HEK293 (cell line): ENCODE results near the gene MAP3K20.

Experiments
- CTCF ChIA-PET: fragments of 350-600 bp; formaldehyde crosslinking; extraction: SDS; loops from one replicate; lab custom pipeline; 2021; ENCODE audit warnings: antibody characterized with exemption; lab: Yijun Ruan, JAX
- POLR2A ChIA-PET: fragments of 300-600 bp; formaldehyde crosslinking; extraction: SDS; loops from one replicate; lab custom pipeline; 2020; ENCODE audit warnings: antibody characterized with exemption, inconsistent platforms; lab: Yijun Ruan, JAX
- H3K27ac ChIP-seq: fragments of 200-500 bp; sonication (Bioruptor generic); 2 replicates; pipeline ENCODE4 v1.5.1; 2014; ENCODE audit warnings: low read depth, low read length, control low read depth, inconsistent platforms; ENCODE audit errors: extremely low read depth
- H3K36me3 ChIP-seq, 2 experiments: fragments of 200-500 bp in 1 of 2; sonication (Bioruptor generic) in 1 of 2; 1 replicate in 1 of 2; 2 replicates in 1 of 2; pipeline ENCODE4 v1.5.1; 2014 to 2017; ENCODE audit warnings: inconsistent platforms in 2 of 2, low read length in 2 of 2; ENCODE audit not compliant: control insufficient read depth in 2 of 2, insufficient read depth in 1 of 2
- H3K4me1 ChIP-seq: fragments of 200-500 bp; sonication (Bioruptor generic); 2 replicates; pipeline ENCODE4 v1.5.1; 2014; ENCODE audit warnings: mild to moderate bottlenecking, low read length, inconsistent platforms; ENCODE audit not compliant: control insufficient read depth, insufficient read depth
- H3K4me3 ChIP-seq: 2 replicates; pipeline ENCODE4 v1.5.1; 2011; ENCODE audit warnings: low read depth, mild to moderate bottlenecking, control low read depth, low read length, moderate library complexity
- H3K9me3 ChIP-seq: fragments of 200-500 bp; sonication (Bioruptor generic); 2 replicates; pipeline ENCODE4 v1.5.1; 2014; ENCODE audit warnings: low read depth, low read length, inconsistent platforms; ENCODE audit not compliant: control insufficient read depth, insufficient read depth
- BCL11A ChIP-seq: fragments of 450-650 bp; formaldehyde crosslinking; IDR thresholded peaks from 2 replicates; pipeline ENCODE4 v1.5.1; 2016; ENCODE audit warnings: low read depth, missing biosample characterization, missing genetic modification characterization
- GFI1B ChIP-seq: fragments of 450-650 bp; formaldehyde crosslinking; IDR thresholded peaks from 2 replicates; pipeline ENCODE4 v1.5.1; 2016; ENCODE audit warnings: missing biosample characterization, missing genetic modification characterization
- SALL2 ChIP-seq: fragments of 450-650 bp; formaldehyde crosslinking; IDR thresholded peaks from 2 replicates; pipeline ENCODE4 v1.5.0; 2017; ENCODE audit warnings: missing biosample characterization, mild to moderate bottlenecking, missing genetic modification characterization, borderline replicate concordance
- SETDB1 ChIP-seq: IDR thresholded peaks from one replicate; pipeline ENCODE4 v1.6.1; 2017; ENCODE audit warnings: mild to moderate bottlenecking, low read length, moderate library complexity, mixed read lengths; ENCODE audit not compliant: insufficient read length
- TRIM28 ChIP-seq: IDR thresholded peaks from 2 replicates; pipeline ENCODE4 v1.6.1; 2011; ENCODE audit warnings: low read length, control low read depth, borderline replicate concordance
- ZFP69B ChIP-seq: fragments of 450-650 bp; formaldehyde crosslinking; IDR thresholded peaks from 2 replicates; pipeline ENCODE4 v1.5.1; 2016; ENCODE audit warnings: missing biosample characterization, missing genetic modification characterization
- ZNF169 ChIP-seq: fragments of 450-650 bp; formaldehyde crosslinking; IDR thresholded peaks from 2 replicates; pipeline ENCODE4 v1.5.1; 2016; ENCODE audit warnings: missing biosample characterization, missing genetic modification characterization
- ZNF174 ChIP-seq: fragments of 450-650 bp; formaldehyde crosslinking; IDR thresholded peaks from 2 replicates; pipeline ENCODE4 v1.5.0; 2017; ENCODE audit warnings: missing biosample characterization, mild to moderate bottlenecking, missing genetic modification characterization
- ZNF184 ChIP-seq: fragments of 450-650 bp; IDR thresholded peaks from 2 replicates; pipeline ENCODE4 v1.5.1; 2018; ENCODE audit warnings: missing biosample characterization, mild to moderate bottlenecking, missing genetic modification characterization
- ZNF211 ChIP-seq: fragments of 450-650 bp; formaldehyde crosslinking; IDR thresholded peaks from 2 replicates; pipeline ENCODE4 v1.5.1; 2016; ENCODE audit warnings: low read depth, missing biosample characterization, missing genetic modification characterization
- ZNF239 ChIP-seq: fragments of 450-650 bp; formaldehyde crosslinking; IDR thresholded peaks from 2 replicates; pipeline ENCODE4 v1.5.1; 2016; ENCODE audit warnings: missing biosample characterization, missing genetic modification characterization
- ZNF311 ChIP-seq: fragments of 450-650 bp; formaldehyde crosslinking; IDR thresholded peaks from 2 replicates; pipeline ENCODE4 v1.5.1; 2017; ENCODE audit warnings: missing biosample characterization, missing genetic modification characterization, borderline replicate concordance
- ZNF335 ChIP-seq: fragments of 450-650 bp; formaldehyde crosslinking; conservative IDR thresholded peaks from 2 replicates; pipeline ENCODE4 v1.5.1; 2016; ENCODE audit warnings: missing biosample characterization, missing genetic modification characterization
- ZNF341 ChIP-seq: fragments of 450-650 bp; formaldehyde crosslinking; IDR thresholded peaks from 2 replicates; pipeline ENCODE4; 2016; ENCODE audit warnings: low read depth, missing biosample characterization, missing genetic modification characterization
- ZNF37A ChIP-seq: fragments of 450-650 bp; IDR thresholded peaks from 2 replicates; pipeline ENCODE4 v1.5.1; 2018; ENCODE audit warnings: missing biosample characterization, missing genetic modification characterization
- ZNF529 ChIP-seq: fragments of 450-650 bp; formaldehyde crosslinking; IDR thresholded peaks from 2 replicates; pipeline ENCODE4 v1.5.1; 2017; ENCODE audit warnings: missing genetic modification characterization, missing biosample characterization; ENCODE audit not compliant: insufficient replicate concordance
- ZNF530 ChIP-seq: fragments of 450-650 bp; formaldehyde crosslinking; IDR thresholded peaks from 2 replicates; pipeline ENCODE4 v1.5.1; 2016; ENCODE audit warnings: low read depth, missing biosample characterization, missing genetic modification characterization
- ZNF544 ChIP-seq: fragments of 450-650 bp; formaldehyde crosslinking; IDR thresholded peaks from 2 replicates; pipeline ENCODE4 v1.5.0; 2017; ENCODE audit warnings: missing biosample characterization, missing genetic modification characterization
- ZNF555 ChIP-seq: fragments of 450-650 bp; formaldehyde crosslinking; conservative IDR thresholded peaks from 2 replicates; pipeline ENCODE4 v1.5.1; 2017; ENCODE audit warnings: missing biosample characterization, mild to moderate bottlenecking, missing genetic modification characterization, inconsistent platforms
- ZNF596 ChIP-seq: fragments of 450-650 bp; IDR thresholded peaks from 2 replicates; pipeline ENCODE4 v1.5.0; 2018; ENCODE audit warnings: missing biosample characterization, mild to moderate bottlenecking, missing genetic modification characterization, moderate library complexity
- ZNF623 ChIP-seq: fragments of 450-650 bp; formaldehyde crosslinking; IDR thresholded peaks from 2 replicates; pipeline ENCODE4 v1.5.1; 2016; ENCODE audit warnings: missing biosample characterization, missing genetic modification characterization
- ZNF664 ChIP-seq: fragments of 450-650 bp; formaldehyde crosslinking; IDR thresholded peaks from 2 replicates; pipeline ENCODE4 v1.5.1; 2016; ENCODE audit warnings: missing biosample characterization, missing genetic modification characterization
- ZNF707 ChIP-seq: fragments of 450-650 bp; formaldehyde crosslinking; IDR thresholded peaks from 2 replicates; pipeline ENCODE4 v1.5.1; 2016; ENCODE audit warnings: missing biosample characterization, missing genetic modification characterization
- ZNF776 ChIP-seq: fragments of 450-650 bp; formaldehyde crosslinking; IDR thresholded peaks from 2 replicates; pipeline ENCODE4 v1.5.0; 2017; ENCODE audit warnings: missing biosample characterization, missing genetic modification characterization, borderline replicate concordance
- ZNF792 ChIP-seq: fragments of 450-650 bp; formaldehyde crosslinking; IDR thresholded peaks from 2 replicates; pipeline ENCODE4 v1.5.1; 2016; ENCODE audit warnings: missing biosample characterization, missing genetic modification characterization
- ZNF830 ChIP-seq: fragments of 450-650 bp; IDR thresholded peaks from 2 replicates; pipeline ENCODE4 v1.5.0; 2018; ENCODE audit warnings: missing biosample characterization, missing genetic modification characterization, low read depth, mild to moderate bottlenecking, moderate library complexity
- ZNF837 ChIP-seq: fragments of 450-650 bp; formaldehyde crosslinking; IDR thresholded peaks from 2 replicates; pipeline ENCODE4 v1.5.1; 2016; ENCODE audit warnings: missing biosample characterization, missing genetic modification characterization
- ZNF843 ChIP-seq: fragments of 450-650 bp; formaldehyde crosslinking; IDR thresholded peaks from 2 replicates; pipeline ENCODE4 v1.5.1; 2016; ENCODE audit warnings: missing biosample characterization, missing genetic modification characterization
- ZSCAN23 ChIP-seq: fragments of 450-650 bp; formaldehyde crosslinking; IDR thresholded peaks from 2 replicates; pipeline ENCODE4 v1.5.1; 2016; ENCODE audit warnings: missing biosample characterization, missing genetic modification characterization
- TF ChIP-seq, protein P1 (sequence below): fragments of 450-650 bp; formaldehyde crosslinking; IDR thresholded peaks from 2 replicates; pipeline ENCODE4 v1.5.1; 2017; ENCODE audit warnings: missing biosample characterization, missing genetic modification characterization

Gene MAP3K20

GRCh38 chr2:173053043-173053699, 22.5 kb upstream of the MAP3K20 start:
- TF ChIP-seq ZNF776 (tag by site-specific recombination), result no peak
- TF ChIP-seq ZNF239 (tag by site-specific recombination), result no peak
- TF ChIP-seq ZNF341 (tag by site-specific recombination), result no peak
- no peak overlapping the region for H3K27ac ChIP-seq
- H3K4me3 ChIP-seq, result no peak overlapping the region
- no peaks in the 10 kb centered on the region for H3K9me3 ChIP-seq
- CTCF ChIA-PET, result interaction anchor here (0.7 to 6.7 kb wide), 2 partner anchors 20 to 26 kb away, joined by 3 to 32 read pairs; no protein-coding TSS in a partner anchor
- 0 out of 2 replicates have a peak, but pooled peaks cover 5% of the 10 kb centered on the region for H3K4me1 ChIP-seq
- no peaks in the 10 kb centered on the region for H3K36me3 ChIP-seq
- POLR2A ChIA-PET, result no interaction called here

GRCh38 chr2:173054466-173054865, 21.2 kb upstream of the MAP3K20 start:
- H3K9me3 ChIP-seq, result no peaks in the 10 kb centered on the region
- CTCF ChIA-PET, result interaction anchor here (6.7 kb wide), 1 partner anchor 27 kb away, joined by 32 read pairs; no protein-coding TSS in a partner anchor
- H3K27ac ChIP-seq, result no peak overlapping the region
- H3K4me1 ChIP-seq, result no peaks in the 10 kb centered on the region
- TF ChIP-seq ZNF707 (tag by site-specific recombination) (no peak), ZNF623 (tag by site-specific recombination) (no peak), ZNF837 (tag by site-specific recombination) (no peak), ZNF596 (no peak), ZNF843 (tag by site-specific recombination) (no peak), ZNF830 (tag by site-specific recombination) (no peak), ZNF664 (tag by site-specific recombination) (no peak), ZNF792 (no peak), ZNF529 (tag by site-specific recombination) (no peak), ZNF37A (tag by site-specific recombination) (no peak), ZNF335 (tag by site-specific recombination) (no peak), SETDB1 (no peak), ZNF211 (tag by site-specific recombination) (no peak), ZNF184 (no peak), GFI1B (no peak), SALL2 (tag by site-specific recombination) (no peak), ZNF544 (tag by site-specific recombination) (no peak), ZNF169 (no peak), ZNF174 (tag by site-specific recombination) (no peak)
- no peaks in the 10 kb centered on the region for H3K36me3 ChIP-seq
- POLR2A ChIA-PET, result interaction anchor here (0.9 kb wide), 1 partner anchor 21 kb away, joined by 3 read pairs; the partner anchor contains the start of gene MAP3K20
- H3K4me3 ChIP-seq, result no peak overlapping the region

GRCh38 chr2:173056705-173057364, 18.8 kb upstream of the MAP3K20 start:
- Histone ChIP-seq H3K27ac (no peak overlapping the region), H3K36me3 (no peaks in the 10 kb centered on the region), H3K9me3 (no peaks in the 10 kb centered on the region), H3K4me3 (no peak overlapping the region), H3K4me1 (no peaks in the 10 kb centered on the region)
- TF ChIP-seq ZNF169 (no peak), ZSCAN23 (tag by site-specific recombination) (no peak), ZNF530 (tag by site-specific recombination) (no peak), BCL11A (tag by site-specific recombination) (no peak), ZFP69B (tag by site-specific recombination) (no peak), TRIM28 (no peak), ZNF555 (tag by site-specific recombination) (no peak), ZNF830 (tag by site-specific recombination) (no peak), ZNF311 (tag by site-specific recombination) (no peak), ZNF341 (tag by site-specific recombination) (no peak), ZNF335 (tag by site-specific recombination) (no peak)
- TF ChIP-seq, protein P1, sequence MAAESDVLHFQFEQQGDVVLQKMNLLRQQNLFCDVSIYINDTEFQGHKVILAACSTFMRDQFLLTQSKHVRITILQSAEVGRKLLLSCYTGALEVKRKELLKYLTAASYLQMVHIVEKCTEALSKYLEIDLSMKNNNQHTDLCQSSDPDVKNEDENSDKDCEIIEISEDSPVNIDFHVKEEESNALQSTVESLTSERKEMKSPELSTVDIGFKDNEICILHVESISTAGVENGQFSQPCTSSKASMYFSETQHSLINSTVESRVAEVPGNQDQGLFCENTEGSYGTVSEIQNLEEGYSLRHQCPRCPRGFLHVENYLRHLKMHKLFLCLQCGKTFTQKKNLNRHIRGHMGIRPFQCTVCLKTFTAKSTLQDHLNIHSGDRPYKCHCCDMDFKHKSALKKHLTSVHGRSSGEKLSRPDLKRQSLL (tag by site-specific recombination), result no peak
- ChIA-PET CTCF (interaction anchor here (1.0 to 6.7 kb wide), 4 partner anchors 9 to 154 kb away, joined by 3 to 32 read pairs (median 4); no protein-coding TSS in a partner anchor), POLR2A (no interaction called here)
